ENCODE measurements around the gene CANT1. TPM values are rescaled to one million over a fixed set of nuclear protein-coding genes. Genes with fewer than 3 reads are reported as not detected.

The CANT1 gene
- total and polyA plus RNA-seq, 7 donors, result 10.2 to 34.3 (median 22.5) TPM

DNA sequence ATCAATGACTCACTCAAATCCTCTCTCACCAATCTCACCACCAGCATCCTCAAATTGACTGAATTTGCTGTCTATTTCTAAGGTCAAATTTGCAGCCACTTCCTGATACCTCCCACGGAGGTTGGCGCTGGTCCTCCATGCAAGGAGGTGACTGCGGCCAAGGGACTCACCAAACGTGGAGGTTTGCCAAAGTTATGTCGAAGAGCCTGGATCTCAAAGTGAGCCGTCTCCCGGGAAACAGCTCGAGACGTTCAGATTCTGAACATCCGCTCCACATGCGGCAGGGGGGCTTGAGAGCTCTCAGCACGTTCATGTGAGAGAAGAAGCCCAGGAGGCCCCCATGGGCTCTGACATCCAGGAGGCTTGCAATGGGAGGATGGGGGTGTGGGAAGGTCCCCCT is 52.4 kb downstream of the CANT1 start:
- TF ChIP-seq, protein P1, sequence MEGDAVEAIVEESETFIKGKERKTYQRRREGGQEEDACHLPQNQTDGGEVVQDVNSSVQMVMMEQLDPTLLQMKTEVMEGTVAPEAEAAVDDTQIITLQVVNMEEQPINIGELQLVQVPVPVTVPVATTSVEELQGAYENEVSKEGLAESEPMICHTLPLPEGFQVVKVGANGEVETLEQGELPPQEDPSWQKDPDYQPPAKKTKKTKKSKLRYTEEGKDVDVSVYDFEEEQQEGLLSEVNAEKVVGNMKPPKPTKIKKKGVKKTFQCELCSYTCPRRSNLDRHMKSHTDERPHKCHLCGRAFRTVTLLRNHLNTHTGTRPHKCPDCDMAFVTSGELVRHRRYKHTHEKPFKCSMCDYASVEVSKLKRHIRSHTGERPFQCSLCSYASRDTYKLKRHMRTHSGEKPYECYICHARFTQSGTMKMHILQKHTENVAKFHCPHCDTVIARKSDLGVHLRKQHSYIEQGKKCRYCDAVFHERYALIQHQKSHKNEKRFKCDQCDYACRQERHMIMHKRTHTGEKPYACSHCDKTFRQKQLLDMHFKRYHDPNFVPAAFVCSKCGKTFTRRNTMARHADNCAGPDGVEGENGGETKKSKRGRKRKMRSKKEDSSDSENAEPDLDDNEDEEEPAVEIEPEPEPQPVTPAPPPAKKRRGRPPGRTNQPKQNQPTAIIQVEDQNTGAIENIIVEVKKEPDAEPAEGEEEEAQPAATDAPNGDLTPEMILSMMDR (IDR thresholded peaks at IDR 0.05), result no peak
- ATAC-seq (no peak), DNase-seq (no peak)
- intact Hi-C loops (cut with DNase I), result no loop called here
- H3K4me3 ChIP-seq, result no peak overlapping the region
- no peak overlapping the region for H3K27ac ChIP-seq
- WGBS, 3 donors, result 63 to 69% (median 64%) methylated on average over 12 of the region's 12 CpGs
- H3K27me3 ChIP-seq (ENCODE audit: insufficient read depth in 3 of 3, low read length in 2 of 3), result no peaks in the 10 kb centered on the region
- no peaks in the 10 kb centered on the region for H3K4me1 ChIP-seq
- no peaks in the 10 kb centered on the region for H3K9me3 ChIP-seq
- no peaks in the 10 kb centered on the region for H3K36me3 ChIP-seq (ENCODE audit: insufficient read depth in 1 of 2, low read depth in 1 of 2)

DNA sequence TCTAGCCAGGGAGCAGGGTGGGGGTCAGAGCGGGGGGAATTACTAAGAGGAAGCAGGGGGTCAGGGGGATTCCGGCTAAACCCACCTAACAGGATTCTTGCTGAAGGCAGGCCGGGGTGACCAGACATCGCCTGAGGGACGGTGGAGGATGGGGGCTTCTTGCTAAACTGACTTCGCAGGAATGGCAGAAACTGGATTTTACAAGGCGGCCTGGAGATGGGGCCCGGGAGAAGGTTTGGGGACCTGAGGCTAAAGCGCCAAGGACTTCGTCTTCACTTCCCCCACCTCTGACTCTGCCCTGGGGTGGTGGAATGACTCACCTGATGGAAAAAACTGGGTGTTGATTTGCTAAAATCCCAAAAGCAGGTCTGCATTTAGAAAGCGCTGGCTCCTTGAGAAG is 53.3 kb downstream of the CANT1 start:
- 88 to 91% (median 89%) methylated on average over 11 of the region's 11 CpGs for WGBS, 3 donors
- TF ChIP-seq, protein P1 (IDR thresholded peaks at IDR 0.05), result no peak
- intact Hi-C loops (cut with DNase I), result no loop called here

DNA sequence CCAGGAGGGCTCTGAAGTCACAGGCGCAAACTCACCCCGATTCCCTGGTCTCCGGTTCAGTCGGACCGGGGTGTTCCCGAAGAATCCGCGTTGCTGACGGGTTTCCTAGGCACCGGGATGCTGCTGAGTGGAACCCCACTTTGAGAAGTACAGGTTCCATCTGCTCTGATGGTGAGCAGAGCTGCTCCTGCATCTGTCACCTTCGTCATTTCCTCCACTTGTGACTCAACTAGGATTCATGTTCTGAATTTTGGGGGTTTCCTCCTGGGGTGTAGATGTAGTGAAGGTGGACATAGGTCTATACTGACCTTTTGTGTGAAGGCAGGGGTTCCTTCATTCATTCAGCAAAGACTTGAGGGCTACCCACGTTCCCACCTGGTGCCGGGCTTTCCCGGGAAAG is 54.9 kb downstream of the CANT1 start:
- H3K4me3 ChIP-seq, result no peak overlapping the region
- DNase-seq (no peak), ATAC-seq (no peak)
- H3K9me3 ChIP-seq, result peaks cover 14% of the 10 kb centered on the region
- WGBS, 3 donors, result 88 to 93% (median 89%) methylated on average over 14 of the region's 14 CpGs
- no peaks in the 10 kb centered on the region for H3K4me1 ChIP-seq
- TF ChIP-seq, protein P1 (IDR thresholded peaks at IDR 0.05), result no peak
- no peaks in the 10 kb centered on the region for H3K27me3 ChIP-seq (ENCODE audit: insufficient read depth in 3 of 3, low read length in 2 of 3)
- no peak overlapping the region for H3K27ac ChIP-seq
- no peaks in the 10 kb centered on the region for H3K36me3 ChIP-seq (ENCODE audit: insufficient read depth in 1 of 2, low read depth in 1 of 2)
- intact Hi-C loops (cut with DNase I), result no loop called here

More for the DNA sequence above, 53.3 kb downstream of the CANT1 start:
- DNase-seq (no peak), ATAC-seq (no peak)
- no peaks in the 10 kb centered on the region for H3K4me1 ChIP-seq
- H3K36me3 ChIP-seq (ENCODE audit: insufficient read depth in 1 of 2, low read depth in 1 of 2), result no peaks in the 10 kb centered on the region
- no peaks in the 10 kb centered on the region for H3K27me3 ChIP-seq (ENCODE audit: insufficient read depth in 3 of 3, low read length in 2 of 3)
- peaks cover 4% of the 10 kb centered on the region for H3K9me3 ChIP-seq
- no peak overlapping the region for H3K27ac ChIP-seq
- H3K4me3 ChIP-seq, result no peak overlapping the region

DNA sequence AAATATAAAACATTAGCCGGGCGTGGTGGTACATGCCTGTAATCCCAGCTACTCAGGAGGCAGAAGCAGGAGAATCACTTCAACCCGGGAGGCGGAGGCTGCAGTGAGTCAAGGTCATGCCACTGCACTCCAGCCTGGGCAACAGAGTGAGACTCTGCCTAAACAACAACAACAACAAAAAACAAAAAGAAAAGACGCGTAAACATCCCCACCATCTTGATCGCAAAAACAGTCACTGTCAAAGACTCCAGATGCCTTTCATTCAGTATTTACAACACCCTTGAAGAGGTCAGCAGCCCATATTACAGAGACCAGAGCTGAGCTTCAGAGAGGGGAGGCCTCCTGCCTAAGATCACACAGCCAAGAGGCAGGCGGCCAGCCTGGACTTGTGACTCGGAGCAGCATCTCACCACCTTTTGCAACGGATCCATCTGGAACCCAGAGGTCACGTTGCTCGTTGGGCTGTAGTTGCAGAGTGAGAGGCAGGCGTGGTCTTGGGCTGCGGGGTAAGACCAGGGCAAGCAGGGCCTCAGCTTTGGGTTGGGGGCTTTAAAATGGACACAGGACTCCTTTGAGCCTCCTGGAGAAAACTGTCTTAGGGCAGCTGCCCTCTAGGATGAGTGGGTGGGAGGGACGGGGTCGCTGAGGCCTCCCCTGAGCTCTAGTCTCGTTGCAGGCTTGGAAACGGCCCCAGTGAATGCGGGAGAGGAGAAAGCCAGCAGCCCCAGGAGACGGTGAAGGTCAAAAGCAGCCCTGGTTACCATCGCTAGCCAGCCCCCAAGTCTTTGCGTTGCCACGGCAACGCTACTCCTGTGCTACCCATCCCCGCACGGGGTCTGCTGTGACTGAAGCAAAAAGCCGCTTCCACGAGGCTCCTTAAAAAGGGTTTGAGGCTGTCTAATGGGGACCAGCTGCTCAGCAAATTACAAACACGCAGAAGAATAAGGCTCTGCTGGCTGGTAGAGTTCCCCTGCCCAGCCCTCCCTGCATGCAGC is 55.9 kb downstream of the CANT1 start:
- H3K36me3 ChIP-seq (ENCODE audit: insufficient read depth in 1 of 2, low read depth in 1 of 2), result no peaks in the 10 kb centered on the region
- no peak for DNase-seq
- WGBS, 3 donors, result 69 to 71% (median 70%) methylated on average over 29 of the region's 29 CpGs
- TF ChIP-seq, protein P1 (IDR thresholded peaks at IDR 0.05), result no peak
- no peak for ATAC-seq
- no peaks in the 10 kb centered on the region for H3K4me1 ChIP-seq
- intact Hi-C loops (cut with DNase I), result no loop called here
- no peaks in the 10 kb centered on the region for H3K27me3 ChIP-seq (ENCODE audit: insufficient read depth in 3 of 3, low read length in 2 of 3)
- no peak overlapping the region for H3K4me3 ChIP-seq
- peaks cover 14% of the 10 kb centered on the region for H3K9me3 ChIP-seq
- H3K27ac ChIP-seq, result no peak overlapping the region

Measured in psoas muscle (tissue), 8 donors.